Measurements from ENCODE around the gene PPEF2. TPM values are rescaled to one million over a fixed set of nuclear protein-coding genes. Genes with fewer than 3 reads are reported as not detected.

The PPEF2 gene
- total RNA-seq, 1 donor from 2014 or later: not detected

DNA sequence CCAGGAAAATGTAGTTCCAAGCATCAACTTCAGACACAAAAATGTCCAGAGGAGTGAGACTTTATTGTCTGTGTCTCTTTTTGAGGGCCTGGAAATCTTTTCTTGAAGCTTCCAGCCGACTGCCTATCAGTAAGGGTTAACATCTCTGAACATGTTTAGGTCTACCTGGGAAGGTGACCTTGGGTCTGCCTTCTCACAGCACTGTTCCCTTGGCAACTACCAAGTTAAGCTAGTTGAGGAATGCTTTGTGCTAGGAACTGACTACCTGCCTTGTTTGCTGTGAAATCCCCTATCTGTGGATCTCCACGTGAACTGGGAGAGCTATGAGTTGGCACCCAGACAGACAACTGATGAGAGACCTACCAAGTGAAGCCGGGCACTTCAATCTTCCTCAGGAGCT, 81.6 kb downstream of the PPEF2 start:
- Mint-ChIP-seq H3K27ac (ENCODE audit: unreplicated experiment) (no peak overlapping the region), H3K4me1 (ENCODE audit: unreplicated experiment) (peaks cover 6% of the 10 kb centered on the region), H3K27me3 (ENCODE audit: unreplicated experiment) (no peaks in the 10 kb centered on the region), H3K36me3 (ENCODE audit: low read depth, unreplicated experiment) (no peaks in the 10 kb centered on the region), H3K9me3 (ENCODE audit: unreplicated experiment) (no peaks in the 10 kb centered on the region), H3K4me3 (ENCODE audit: unreplicated experiment) (no peak overlapping the region)
- DNase-seq (ENCODE audit: low spot score): no peak
- TF ChIP-seq, protein P1, sequence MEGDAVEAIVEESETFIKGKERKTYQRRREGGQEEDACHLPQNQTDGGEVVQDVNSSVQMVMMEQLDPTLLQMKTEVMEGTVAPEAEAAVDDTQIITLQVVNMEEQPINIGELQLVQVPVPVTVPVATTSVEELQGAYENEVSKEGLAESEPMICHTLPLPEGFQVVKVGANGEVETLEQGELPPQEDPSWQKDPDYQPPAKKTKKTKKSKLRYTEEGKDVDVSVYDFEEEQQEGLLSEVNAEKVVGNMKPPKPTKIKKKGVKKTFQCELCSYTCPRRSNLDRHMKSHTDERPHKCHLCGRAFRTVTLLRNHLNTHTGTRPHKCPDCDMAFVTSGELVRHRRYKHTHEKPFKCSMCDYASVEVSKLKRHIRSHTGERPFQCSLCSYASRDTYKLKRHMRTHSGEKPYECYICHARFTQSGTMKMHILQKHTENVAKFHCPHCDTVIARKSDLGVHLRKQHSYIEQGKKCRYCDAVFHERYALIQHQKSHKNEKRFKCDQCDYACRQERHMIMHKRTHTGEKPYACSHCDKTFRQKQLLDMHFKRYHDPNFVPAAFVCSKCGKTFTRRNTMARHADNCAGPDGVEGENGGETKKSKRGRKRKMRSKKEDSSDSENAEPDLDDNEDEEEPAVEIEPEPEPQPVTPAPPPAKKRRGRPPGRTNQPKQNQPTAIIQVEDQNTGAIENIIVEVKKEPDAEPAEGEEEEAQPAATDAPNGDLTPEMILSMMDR (IDR thresholded peaks at IDR 0.05; ENCODE audit: unreplicated experiment): no peak

DNA sequence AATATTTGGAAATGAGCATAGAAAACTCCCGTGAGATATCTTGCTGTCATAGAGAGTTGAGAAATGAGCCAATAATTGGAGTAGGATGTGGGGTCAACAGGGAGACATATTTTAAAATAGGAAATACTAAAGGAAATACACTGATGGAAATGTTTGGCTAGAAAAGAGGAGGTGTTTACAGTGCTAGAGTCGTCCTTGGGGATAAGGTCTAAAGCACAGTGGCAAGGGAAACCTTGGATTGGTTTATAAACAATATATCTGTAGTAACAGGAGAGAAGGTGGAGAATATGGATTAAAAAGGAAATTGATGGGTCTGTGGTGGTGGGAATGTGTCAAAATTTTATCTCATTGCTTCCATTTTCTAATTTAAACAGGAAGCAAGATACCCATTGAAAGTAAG, 82.1 kb downstream of the PPEF2 start:
- peaks cover 6% of the 10 kb centered on the region for H3K4me1 Mint-ChIP-seq (ENCODE audit: unreplicated experiment)
- DNase-seq (ENCODE audit: low spot score): no peak
- no peak overlapping the region for H3K27ac Mint-ChIP-seq (ENCODE audit: unreplicated experiment)
- H3K27me3 Mint-ChIP-seq (ENCODE audit: unreplicated experiment): peaks cover under 1% of the 10 kb centered on the region
- H3K9me3 Mint-ChIP-seq (ENCODE audit: unreplicated experiment): no peaks in the 10 kb centered on the region
- H3K36me3 Mint-ChIP-seq (ENCODE audit: low read depth, unreplicated experiment): peaks cover 1% of the 10 kb centered on the region
- TF ChIP-seq, protein P1 (IDR thresholded peaks at IDR 0.05; ENCODE audit: unreplicated experiment): no peak
- H3K4me3 Mint-ChIP-seq (ENCODE audit: unreplicated experiment): no peak overlapping the region

DNA sequence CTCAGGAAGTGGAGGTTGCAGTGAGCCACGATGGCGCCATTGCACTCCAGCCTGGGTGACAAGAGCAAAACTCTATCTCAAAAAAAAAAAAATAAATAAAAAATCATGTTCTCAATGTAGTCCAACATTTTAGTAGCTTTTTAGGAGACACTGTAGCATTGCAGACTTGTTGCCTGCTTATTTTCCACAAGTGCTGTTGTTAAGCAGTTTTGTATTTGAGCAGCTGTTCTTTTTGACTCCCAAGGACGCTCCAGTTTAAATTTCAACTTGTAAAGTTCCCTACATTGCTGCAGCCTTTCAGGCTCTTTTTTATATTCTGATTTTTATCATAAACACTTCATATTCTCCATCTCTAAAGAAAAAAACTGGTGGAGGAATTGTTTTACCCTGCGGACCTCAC, 83.1 kb downstream of the PPEF2 start:
- H3K4me1 Mint-ChIP-seq (ENCODE audit: unreplicated experiment): peaks cover 6% of the 10 kb centered on the region

DNA sequence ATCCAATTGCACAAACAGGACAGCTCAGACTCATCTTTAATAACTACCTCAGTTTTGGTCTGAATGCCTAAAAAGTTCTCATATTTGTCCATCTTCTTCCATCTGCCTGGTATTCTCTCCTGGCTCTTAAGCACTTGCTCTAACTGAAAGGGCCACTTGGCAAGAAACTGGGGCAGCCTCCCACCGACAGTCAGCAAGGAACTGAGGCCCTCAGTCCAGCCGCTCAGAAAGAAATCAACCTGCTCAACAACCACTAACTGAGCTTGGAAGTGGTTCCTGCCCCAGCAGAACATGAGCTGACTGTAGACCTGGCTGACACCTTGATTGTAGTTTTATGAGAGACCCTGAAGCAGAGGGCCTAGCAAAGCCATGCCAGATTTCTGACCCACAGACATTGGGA, 84.4 kb downstream of the PPEF2 start:
- peaks cover 6% of the 10 kb centered on the region for H3K4me1 Mint-ChIP-seq (ENCODE audit: unreplicated experiment)
- H3K27ac Mint-ChIP-seq (ENCODE audit: unreplicated experiment): no peak overlapping the region
- H3K9me3 Mint-ChIP-seq (ENCODE audit: unreplicated experiment): no peaks in the 10 kb centered on the region
- TF ChIP-seq, protein P1 (IDR thresholded peaks at IDR 0.05; ENCODE audit: unreplicated experiment): no peak
- H3K27me3 Mint-ChIP-seq (ENCODE audit: unreplicated experiment): peaks cover 1% of the 10 kb centered on the region
- no peak for DNase-seq (ENCODE audit: low spot score)
- peaks cover 13% of the 10 kb centered on the region for H3K36me3 Mint-ChIP-seq (ENCODE audit: low read depth, unreplicated experiment)
- no peak overlapping the region for H3K4me3 Mint-ChIP-seq (ENCODE audit: unreplicated experiment)

More for the DNA sequence above, 83.1 kb downstream of the PPEF2 start:
- peaks cover 1% of the 10 kb centered on the region for H3K27me3 Mint-ChIP-seq (ENCODE audit: unreplicated experiment)
- H3K4me3 Mint-ChIP-seq (ENCODE audit: unreplicated experiment): no peak overlapping the region
- peaks cover 12% of the 10 kb centered on the region for H3K36me3 Mint-ChIP-seq (ENCODE audit: low read depth, unreplicated experiment)
- H3K9me3 Mint-ChIP-seq (ENCODE audit: unreplicated experiment): no peaks in the 10 kb centered on the region
- DNase-seq (ENCODE audit: low spot score): no peak
- H3K27ac Mint-ChIP-seq (ENCODE audit: unreplicated experiment): no peak overlapping the region
- TF ChIP-seq, protein P1 (IDR thresholded peaks at IDR 0.05; ENCODE audit: unreplicated experiment): no peak

Other genes starting within 250 kb of the PPEF2 start
- gene G3BP2, start 229.0 kb downstream of the PPEF2 start, total RNA-seq (ENCODE audit: unreplicated experiment): 209 TPM
- 48.5 TPM for gene USO1, start 177.9 kb downstream of the PPEF2 start, total RNA-seq (ENCODE audit: unreplicated experiment)
- 4.0 TPM for gene NAAA, start 38.6 kb upstream of the PPEF2 start, total RNA-seq (ENCODE audit: unreplicated experiment)
- 40.6 TPM for gene SDAD1, start 88.5 kb upstream of the PPEF2 start, total RNA-seq (ENCODE audit: unreplicated experiment)
- not detected for gene CXCL9, start 105.1 kb upstream of the PPEF2 start, total RNA-seq (ENCODE audit: unreplicated experiment)
- not detected for gene CXCL10, start 121.0 kb upstream of the PPEF2 start, total RNA-seq (ENCODE audit: unreplicated experiment)
- not detected for gene CXCL11, start 133.6 kb upstream of the PPEF2 start, total RNA-seq (ENCODE audit: unreplicated experiment)
- not detected for gene ART3, start 172.3 kb upstream of the PPEF2 start, total RNA-seq (ENCODE audit: unreplicated experiment)
- 44.2 TPM for gene NUP54, start 245.9 kb upstream of the PPEF2 start, total RNA-seq (ENCODE audit: unreplicated experiment)